ENCODE data around the gene KLHL25. TPM values are rescaled to one million over a fixed set of nuclear protein-coding genes. Genes with fewer than 3 reads are reported as not detected.

Gene KLHL25
- total and polyA plus RNA-seq, 2 of the 13 experiments (the other 11 are each of a cell fraction or from before 2014, with no cell fraction given) = 3.7 to 8.2 TPM

DNA sequence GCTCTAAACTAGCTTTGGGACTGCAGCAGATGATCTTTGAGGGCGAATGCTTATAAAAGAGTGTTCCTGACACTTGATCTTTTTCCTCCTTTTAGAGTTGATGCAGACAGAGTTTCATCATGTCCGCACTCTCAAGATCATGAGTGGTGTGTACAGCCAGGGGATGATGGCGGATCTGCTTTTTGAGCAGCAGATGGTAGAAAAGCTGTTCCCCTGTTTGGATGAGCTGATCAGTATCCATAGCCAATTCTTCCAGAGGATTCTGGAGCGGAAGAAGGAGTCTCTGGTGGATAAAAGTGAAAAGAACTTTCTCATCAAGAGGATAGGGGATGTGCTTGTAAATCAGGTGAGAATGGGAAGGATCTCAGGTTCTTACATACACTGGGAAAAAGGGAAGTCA lies 75.7 kb downstream of the KLHL25 start:
- no peak overlapping the region for H3K4me3 ChIP-seq (replicated peaks in 1 of 3; ENCODE audit: insufficient read depth in 1 of 3, low read depth in 2 of 3, low read length in 3 of 3)
- no peak overlapping the region for H3K4me2 ChIP-seq (ENCODE audit: low read depth, low read length)
- ChIA-PET CTCF (ENCODE audit: low intra/inter-chr PET ratio, low total read pairs) (no interaction called here), POLR2A (no interaction called here)
- FAIRE-seq (no peak), ATAC-seq (no peak), DNase-seq (ENCODE audit: low spot score) (no peak)
- TF ChIP-seq HMG20A (CRISPR knock-in tag; IDR thresholded peaks at IDR 0.05; ENCODE audit: borderline replicate concordance) (no peak), ZBTB8A (CRISPR knock-in tag; IDR thresholded peaks at IDR 0.05; ENCODE audit: borderline replicate concordance, low read depth) (no peak), ASH2L (IDR thresholded peaks at IDR 0.05; ENCODE audit: insufficient read length, low read depth, low read length) (no peak), ZNF660 (CRISPR knock-in tag; IDR thresholded peaks at IDR 0.05; ENCODE audit: borderline replicate concordance, low read depth) (no peak), ZNF777 (CRISPR knock-in tag; IDR thresholded peaks at IDR 0.05) (no peak), WIZ (CRISPR knock-in tag; IDR thresholded peaks at IDR 0.05) (no peak)
- TF ChIP-seq, protein P1, sequence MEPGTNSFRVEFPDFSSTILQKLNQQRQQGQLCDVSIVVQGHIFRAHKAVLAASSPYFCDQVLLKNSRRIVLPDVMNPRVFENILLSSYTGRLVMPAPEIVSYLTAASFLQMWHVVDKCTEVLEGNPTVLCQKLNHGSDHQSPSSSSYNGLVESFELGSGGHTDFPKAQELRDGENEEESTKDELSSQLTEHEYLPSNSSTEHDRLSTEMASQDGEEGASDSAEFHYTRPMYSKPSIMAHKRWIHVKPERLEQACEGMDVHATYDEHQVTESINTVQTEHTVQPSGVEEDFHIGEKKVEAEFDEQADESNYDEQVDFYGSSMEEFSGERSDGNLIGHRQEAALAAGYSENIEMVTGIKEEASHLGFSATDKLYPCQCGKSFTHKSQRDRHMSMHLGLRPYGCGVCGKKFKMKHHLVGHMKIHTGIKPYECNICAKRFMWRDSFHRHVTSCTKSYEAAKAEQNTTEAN (CRISPR knock-in tag; conservative IDR thresholded peaks at IDR 0.05) = no peak
- TF ChIP-seq, protein P2, sequence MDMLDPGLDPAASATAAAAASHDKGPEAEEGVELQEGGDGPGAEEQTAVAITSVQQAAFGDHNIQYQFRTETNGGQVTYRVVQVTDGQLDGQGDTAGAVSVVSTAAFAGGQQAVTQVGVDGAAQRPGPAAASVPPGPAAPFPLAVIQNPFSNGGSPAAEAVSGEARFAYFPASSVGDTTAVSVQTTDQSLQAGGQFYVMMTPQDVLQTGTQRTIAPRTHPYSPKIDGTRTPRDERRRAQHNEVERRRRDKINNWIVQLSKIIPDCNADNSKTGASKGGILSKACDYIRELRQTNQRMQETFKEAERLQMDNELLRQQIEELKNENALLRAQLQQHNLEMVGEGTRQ (IDR thresholded peaks at IDR 0.05; ENCODE audit: low read depth, low read length) = no peak
- TF ChIP-seq, protein P2 (CRISPR knock-in tag; IDR thresholded peaks at IDR 0.05; ENCODE audit: borderline replicate concordance) = no peak
- TF ChIP-seq, protein P3, sequence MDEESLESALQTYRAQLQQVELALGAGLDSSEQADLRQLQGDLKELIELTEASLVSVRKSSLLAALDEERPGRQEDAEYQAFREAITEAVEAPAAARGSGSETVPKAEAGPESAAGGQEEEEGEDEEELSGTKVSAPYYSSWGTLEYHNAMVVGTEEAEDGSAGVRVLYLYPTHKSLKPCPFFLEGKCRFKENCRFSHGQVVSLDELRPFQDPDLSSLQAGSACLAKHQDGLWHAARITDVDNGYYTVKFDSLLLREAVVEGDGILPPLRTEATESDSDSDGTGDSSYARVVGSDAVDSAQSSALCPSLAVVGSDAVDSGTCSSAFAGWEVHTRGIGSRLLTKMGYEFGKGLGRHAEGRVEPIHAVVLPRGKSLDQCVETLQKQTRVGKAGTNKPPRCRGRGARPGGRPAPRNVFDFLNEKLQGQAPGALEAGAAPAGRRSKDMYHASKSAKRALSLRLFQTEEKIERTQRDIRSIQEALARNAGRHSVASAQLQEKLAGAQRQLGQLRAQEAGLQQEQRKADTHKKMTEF (CRISPR knock-in tag; IDR thresholded peaks at IDR 0.05) = no peak
- TF ChIP-seq, protein P4, sequence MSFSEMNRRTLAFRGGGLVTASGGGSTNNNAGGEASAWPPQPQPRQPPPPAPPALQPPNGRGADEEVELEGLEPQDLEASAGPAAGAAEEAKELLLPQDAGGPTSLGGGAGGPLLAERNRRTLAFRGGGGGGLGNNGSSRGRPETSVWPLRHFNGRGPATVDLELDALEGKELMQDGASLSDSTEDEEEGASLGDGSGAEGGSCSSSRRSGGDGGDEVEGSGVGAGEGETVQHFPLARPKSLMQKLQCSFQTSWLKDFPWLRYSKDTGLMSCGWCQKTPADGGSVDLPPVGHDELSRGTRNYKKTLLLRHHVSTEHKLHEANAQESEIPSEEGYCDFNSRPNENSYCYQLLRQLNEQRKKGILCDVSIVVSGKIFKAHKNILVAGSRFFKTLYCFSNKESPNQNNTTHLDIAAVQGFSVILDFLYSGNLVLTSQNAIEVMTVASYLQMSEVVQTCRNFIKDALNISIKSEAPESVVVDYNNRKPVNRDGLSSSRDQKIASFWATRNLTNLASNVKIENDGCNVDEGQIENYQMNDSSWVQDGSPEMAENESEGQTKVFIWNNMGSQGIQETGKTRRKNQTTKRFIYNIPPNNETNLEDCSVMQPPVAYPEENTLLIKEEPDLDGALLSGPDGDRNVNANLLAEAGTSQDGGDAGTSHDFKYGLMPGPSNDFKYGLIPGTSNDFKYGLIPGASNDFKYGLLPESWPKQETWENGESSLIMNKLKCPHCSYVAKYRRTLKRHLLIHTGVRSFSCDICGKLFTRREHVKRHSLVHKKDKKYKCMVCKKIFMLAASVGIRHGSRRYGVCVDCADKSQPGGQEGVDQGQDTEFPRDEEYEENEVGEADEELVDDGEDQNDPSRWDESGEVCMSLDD (CRISPR knock-in tag; IDR thresholded peaks at IDR 0.05; ENCODE audit: borderline replicate concordance) = no peak
- H3K4me1 ChIP-seq (ENCODE audit: insufficient read depth, low read length) = no peaks in the 10 kb centered on the region
- intact Hi-C loops (cut with micrococcal nuclease; ENCODE audit: unreplicated experiment) (no loop called here), in situ Hi-C loops (cut with HindIII; ENCODE audit: extremely low pct_ligation_motif_present, low pct_unique_long_range_greater_than_20kb) (loop anchor here (25.0 kb wide), 1 partner anchor 432 kb away; no protein-coding TSS in a partner anchor)
- no peak overlapping the region for H3K9ac ChIP-seq (ENCODE audit: insufficient read depth, low read depth, low read length)
- BruUV-seq (replicated peaks) = no TSS peak
- WGBS (ENCODE audit: low lambda C conversion rate) = 99% methylated on average over 4 of the region's 4 CpGs
- no peaks in the 10 kb centered on the region for H3K27me3 ChIP-seq (ENCODE audit: control insufficient read depth in 1 of 2, insufficient read depth in 2 of 2, low read length in 2 of 2)
- H4K20me1 ChIP-seq (ENCODE audit: insufficient read depth, low read length) = no peaks in the 10 kb centered on the region
- no peak overlapping the region for H2AFZ ChIP-seq (ENCODE audit: low read length)
- no peak overlapping the region for H3K27ac ChIP-seq (ENCODE audit: extremely low read length, insufficient read depth, low read length)
- H3K79me2 ChIP-seq (ENCODE audit: insufficient read depth, low read length) = no peaks in the 10 kb centered on the region
- no peaks in the 10 kb centered on the region for H3K9me3 ChIP-seq (ENCODE audit: low read length)
- peaks cover 10 to 43% of the 10 kb centered on the region in 2 experiments for H3K36me3 ChIP-seq (replicated peaks in 1 of 2; ENCODE audit: control insufficient read depth in 1 of 2, insufficient read depth in 2 of 2, low read length in 2 of 2)

All from HepG2 (cell line).